Fibroblast of lung (primary cell): ENCODE data around the gene GPR45.

Experiments used
- EZH2 ChIP-seq: IDR thresholded peaks from 2 replicates; pipeline ENCODE4 v1.5.1; 2012; ENCODE audit warnings: low read length, control low read depth, mild to moderate bottlenecking; ENCODE audit errors: missing control alignments
- TF ChIP-seq, protein P1 (sequence below), 2 donors: IDR thresholded peaks in 1 of 2; conservative IDR thresholded peaks in 1 of 2; 1 replicate in 1 of 2; 2 replicates in 1 of 2; pipeline ENCODE4 v1.5.1; 2011 to 2012; ENCODE audit warnings: low read length in 2 of 2, control low read depth in 1 of 2, inconsistent platforms in 1 of 2, low read depth in 1 of 2, mild to moderate bottlenecking in 1 of 2

DNA sequence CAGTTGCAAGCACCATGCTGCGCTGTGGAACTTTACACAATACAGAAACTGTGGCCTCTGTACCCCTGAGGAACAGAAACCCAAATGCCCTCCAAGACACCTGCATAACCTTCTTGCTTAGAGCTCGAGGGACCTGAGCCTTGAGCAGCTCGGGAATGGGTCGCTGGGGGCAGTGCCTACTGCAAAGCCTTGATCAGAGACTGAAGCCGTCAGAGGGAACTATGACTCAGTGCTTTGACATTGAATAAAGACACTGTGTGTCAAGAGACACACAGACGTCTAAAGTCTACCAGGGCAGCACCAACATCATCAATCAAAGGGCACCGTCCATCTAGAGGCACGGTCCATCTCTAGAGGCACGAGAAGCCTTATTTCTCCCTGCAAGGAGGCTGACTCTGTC is 30.6 kb downstream of the GPR45 start:
- TF ChIP-seq, protein P1, sequence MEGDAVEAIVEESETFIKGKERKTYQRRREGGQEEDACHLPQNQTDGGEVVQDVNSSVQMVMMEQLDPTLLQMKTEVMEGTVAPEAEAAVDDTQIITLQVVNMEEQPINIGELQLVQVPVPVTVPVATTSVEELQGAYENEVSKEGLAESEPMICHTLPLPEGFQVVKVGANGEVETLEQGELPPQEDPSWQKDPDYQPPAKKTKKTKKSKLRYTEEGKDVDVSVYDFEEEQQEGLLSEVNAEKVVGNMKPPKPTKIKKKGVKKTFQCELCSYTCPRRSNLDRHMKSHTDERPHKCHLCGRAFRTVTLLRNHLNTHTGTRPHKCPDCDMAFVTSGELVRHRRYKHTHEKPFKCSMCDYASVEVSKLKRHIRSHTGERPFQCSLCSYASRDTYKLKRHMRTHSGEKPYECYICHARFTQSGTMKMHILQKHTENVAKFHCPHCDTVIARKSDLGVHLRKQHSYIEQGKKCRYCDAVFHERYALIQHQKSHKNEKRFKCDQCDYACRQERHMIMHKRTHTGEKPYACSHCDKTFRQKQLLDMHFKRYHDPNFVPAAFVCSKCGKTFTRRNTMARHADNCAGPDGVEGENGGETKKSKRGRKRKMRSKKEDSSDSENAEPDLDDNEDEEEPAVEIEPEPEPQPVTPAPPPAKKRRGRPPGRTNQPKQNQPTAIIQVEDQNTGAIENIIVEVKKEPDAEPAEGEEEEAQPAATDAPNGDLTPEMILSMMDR (conservative IDR thresholded peaks at IDR 0.05 in 1 of 2, IDR thresholded peaks at IDR 0.05 in 1 of 2; ENCODE audit: low read depth in 1 of 2, low read length in 2 of 2) = no peak
- TF ChIP-seq EZH2 = no peak
